ENCODE measurements around the gene BEST4.

DNA sequence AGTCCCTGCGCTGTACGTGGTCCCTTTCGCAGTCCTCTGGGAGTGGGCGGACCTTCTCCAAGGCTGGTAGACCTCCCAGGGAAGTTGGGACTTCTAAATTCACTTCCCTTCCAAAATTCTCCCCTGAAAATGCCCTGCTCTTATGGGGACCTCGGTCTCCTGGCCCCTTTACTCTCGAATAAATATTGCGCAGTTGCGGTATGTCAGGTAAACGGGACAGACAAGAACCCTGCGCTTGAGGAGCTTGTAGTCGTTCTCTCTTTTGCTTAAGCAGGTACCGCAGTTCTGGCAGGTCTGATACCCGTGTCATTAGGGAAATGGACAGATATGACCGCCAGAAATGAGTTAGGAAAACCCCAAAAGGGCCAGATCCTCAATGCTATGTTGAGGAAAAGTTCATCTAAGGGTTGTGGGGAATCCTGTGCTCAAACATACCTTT is 47.8 kb downstream of the BEST4 start:
- TF ChIP-seq, protein P1, sequence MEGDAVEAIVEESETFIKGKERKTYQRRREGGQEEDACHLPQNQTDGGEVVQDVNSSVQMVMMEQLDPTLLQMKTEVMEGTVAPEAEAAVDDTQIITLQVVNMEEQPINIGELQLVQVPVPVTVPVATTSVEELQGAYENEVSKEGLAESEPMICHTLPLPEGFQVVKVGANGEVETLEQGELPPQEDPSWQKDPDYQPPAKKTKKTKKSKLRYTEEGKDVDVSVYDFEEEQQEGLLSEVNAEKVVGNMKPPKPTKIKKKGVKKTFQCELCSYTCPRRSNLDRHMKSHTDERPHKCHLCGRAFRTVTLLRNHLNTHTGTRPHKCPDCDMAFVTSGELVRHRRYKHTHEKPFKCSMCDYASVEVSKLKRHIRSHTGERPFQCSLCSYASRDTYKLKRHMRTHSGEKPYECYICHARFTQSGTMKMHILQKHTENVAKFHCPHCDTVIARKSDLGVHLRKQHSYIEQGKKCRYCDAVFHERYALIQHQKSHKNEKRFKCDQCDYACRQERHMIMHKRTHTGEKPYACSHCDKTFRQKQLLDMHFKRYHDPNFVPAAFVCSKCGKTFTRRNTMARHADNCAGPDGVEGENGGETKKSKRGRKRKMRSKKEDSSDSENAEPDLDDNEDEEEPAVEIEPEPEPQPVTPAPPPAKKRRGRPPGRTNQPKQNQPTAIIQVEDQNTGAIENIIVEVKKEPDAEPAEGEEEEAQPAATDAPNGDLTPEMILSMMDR (CRISPR knock-in tag; IDR thresholded peaks at IDR 0.05): no peak
- TF ChIP-seq ZNF44 (CRISPR knock-in tag; IDR thresholded peaks at IDR 0.05) (no peak), RFX1 (IDR thresholded peaks at IDR 0.05) (no peak), ZFY (CRISPR knock-in tag; IDR thresholded peaks at IDR 0.05) (no peak), HNF4A (CRISPR knock-in tag; IDR thresholded peaks at IDR 0.05) (no peak), ZNF644 (CRISPR knock-in tag; IDR thresholded peaks at IDR 0.05; ENCODE audit: low read depth) (no peak), IRF2 (CRISPR knock-in tag; IDR thresholded peaks at IDR 0.05) (no peak), ZFP36 (IDR thresholded peaks at IDR 0.05; ENCODE audit: borderline replicate concordance, low read depth, low read length, partially characterized antibody) (no peak), MTA3 (CRISPR knock-in tag; IDR thresholded peaks at IDR 0.05) (no peak)
- TF ChIP-seq, protein P2, sequence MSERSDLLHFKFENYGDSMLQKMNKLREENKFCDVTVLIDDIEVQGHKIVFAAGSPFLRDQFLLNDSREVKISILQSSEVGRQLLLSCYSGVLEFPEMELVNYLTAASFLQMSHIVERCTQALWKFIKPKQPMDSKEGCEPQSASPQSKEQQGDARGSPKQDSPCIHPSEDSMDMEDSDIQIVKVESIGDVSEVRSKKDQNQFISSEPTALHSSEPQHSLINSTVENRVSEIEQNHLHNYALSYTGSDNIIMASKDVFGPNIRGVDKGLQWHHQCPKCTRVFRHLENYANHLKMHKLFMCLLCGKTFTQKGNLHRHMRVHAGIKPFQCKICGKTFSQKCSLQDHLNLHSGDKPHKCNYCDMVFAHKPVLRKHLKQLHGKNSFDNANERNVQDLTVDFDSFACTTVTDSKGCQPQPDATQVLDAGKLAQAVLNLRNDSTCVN (CRISPR knock-in tag; IDR thresholded peaks at IDR 0.05; ENCODE audit: borderline replicate concordance): no peak
- TF ChIP-seq, protein P3, sequence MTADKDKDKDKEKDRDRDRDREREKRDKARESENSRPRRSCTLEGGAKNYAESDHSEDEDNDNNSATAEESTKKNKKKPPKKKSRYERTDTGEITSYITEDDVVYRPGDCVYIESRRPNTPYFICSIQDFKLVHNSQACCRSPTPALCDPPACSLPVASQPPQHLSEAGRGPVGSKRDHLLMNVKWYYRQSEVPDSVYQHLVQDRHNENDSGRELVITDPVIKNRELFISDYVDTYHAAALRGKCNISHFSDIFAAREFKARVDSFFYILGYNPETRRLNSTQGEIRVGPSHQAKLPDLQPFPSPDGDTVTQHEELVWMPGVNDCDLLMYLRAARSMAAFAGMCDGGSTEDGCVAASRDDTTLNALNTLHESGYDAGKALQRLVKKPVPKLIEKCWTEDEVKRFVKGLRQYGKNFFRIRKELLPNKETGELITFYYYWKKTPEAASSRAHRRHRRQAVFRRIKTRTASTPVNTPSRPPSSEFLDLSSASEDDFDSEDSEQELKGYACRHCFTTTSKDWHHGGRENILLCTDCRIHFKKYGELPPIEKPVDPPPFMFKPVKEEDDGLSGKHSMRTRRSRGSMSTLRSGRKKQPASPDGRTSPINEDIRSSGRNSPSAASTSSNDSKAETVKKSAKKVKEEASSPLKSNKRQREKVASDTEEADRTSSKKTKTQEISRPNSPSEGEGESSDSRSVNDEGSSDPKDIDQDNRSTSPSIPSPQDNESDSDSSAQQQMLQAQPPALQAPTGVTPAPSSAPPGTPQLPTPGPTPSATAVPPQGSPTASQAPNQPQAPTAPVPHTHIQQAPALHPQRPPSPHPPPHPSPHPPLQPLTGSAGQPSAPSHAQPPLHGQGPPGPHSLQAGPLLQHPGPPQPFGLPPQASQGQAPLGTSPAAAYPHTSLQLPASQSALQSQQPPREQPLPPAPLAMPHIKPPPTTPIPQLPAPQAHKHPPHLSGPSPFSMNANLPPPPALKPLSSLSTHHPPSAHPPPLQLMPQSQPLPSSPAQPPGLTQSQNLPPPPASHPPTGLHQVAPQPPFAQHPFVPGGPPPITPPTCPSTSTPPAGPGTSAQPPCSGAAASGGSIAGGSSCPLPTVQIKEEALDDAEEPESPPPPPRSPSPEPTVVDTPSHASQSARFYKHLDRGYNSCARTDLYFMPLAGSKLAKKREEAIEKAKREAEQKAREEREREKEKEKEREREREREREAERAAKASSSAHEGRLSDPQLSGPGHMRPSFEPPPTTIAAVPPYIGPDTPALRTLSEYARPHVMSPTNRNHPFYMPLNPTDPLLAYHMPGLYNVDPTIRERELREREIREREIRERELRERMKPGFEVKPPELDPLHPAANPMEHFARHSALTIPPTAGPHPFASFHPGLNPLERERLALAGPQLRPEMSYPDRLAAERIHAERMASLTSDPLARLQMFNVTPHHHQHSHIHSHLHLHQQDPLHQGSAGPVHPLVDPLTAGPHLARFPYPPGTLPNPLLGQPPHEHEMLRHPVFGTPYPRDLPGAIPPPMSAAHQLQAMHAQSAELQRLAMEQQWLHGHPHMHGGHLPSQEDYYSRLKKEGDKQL (CRISPR knock-in tag; IDR thresholded peaks at IDR 0.05; ENCODE audit: low read depth): no peak
- TF ChIP-seq, protein P4, sequence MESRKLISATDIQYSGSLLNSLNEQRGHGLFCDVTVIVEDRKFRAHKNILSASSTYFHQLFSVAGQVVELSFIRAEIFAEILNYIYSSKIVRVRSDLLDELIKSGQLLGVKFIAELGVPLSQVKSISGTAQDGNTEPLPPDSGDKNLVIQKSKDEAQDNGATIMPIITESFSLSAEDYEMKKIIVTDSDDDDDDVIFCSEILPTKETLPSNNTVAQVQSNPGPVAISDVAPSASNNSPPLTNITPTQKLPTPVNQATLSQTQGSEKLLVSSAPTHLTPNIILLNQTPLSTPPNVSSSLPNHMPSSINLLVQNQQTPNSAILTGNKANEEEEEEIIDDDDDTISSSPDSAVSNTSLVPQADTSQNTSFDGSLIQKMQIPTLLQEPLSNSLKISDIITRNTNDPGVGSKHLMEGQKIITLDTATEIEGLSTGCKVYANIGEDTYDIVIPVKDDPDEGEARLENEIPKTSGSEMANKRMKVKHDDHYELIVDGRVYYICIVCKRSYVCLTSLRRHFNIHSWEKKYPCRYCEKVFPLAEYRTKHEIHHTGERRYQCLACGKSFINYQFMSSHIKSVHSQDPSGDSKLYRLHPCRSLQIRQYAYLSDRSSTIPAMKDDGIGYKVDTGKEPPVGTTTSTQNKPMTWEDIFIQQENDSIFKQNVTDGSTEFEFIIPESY (CRISPR knock-in tag; IDR thresholded peaks at IDR 0.05): no peak
- TF ChIP-seq, protein P5, sequence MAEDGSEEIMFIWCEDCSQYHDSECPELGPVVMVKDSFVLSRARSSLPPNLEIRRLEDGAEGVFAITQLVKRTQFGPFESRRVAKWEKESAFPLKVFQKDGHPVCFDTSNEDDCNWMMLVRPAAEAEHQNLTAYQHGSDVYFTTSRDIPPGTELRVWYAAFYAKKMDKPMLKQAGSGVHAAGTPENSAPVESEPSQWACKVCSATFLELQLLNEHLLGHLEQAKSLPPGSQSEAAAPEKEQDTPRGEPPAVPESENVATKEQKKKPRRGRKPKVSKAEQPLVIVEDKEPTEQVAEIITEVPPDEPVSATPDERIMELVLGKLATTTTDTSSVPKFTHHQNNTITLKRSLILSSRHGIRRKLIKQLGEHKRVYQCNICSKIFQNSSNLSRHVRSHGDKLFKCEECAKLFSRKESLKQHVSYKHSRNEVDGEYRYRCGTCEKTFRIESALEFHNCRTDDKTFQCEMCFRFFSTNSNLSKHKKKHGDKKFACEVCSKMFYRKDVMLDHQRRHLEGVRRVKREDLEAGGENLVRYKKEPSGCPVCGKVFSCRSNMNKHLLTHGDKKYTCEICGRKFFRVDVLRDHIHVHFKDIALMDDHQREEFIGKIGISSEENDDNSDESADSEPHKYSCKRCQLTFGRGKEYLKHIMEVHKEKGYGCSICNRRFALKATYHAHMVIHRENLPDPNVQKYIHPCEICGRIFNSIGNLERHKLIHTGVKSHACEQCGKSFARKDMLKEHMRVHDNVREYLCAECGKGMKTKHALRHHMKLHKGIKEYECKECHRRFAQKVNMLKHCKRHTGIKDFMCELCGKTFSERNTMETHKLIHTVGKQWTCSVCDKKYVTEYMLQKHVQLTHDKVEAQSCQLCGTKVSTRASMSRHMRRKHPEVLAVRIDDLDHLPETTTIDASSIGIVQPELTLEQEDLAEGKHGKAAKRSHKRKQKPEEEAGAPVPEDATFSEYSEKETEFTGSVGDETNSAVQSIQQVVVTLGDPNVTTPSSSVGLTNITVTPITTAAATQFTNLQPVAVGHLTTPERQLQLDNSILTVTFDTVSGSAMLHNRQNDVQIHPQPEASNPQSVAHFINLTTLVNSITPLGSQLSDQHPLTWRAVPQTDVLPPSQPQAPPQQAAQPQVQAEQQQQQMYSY (CRISPR knock-in tag; IDR thresholded peaks at IDR 0.05): no peak

Data from HepG2 (cell line).